Measurements from ENCODE around the gene SMPD3.

DNA sequence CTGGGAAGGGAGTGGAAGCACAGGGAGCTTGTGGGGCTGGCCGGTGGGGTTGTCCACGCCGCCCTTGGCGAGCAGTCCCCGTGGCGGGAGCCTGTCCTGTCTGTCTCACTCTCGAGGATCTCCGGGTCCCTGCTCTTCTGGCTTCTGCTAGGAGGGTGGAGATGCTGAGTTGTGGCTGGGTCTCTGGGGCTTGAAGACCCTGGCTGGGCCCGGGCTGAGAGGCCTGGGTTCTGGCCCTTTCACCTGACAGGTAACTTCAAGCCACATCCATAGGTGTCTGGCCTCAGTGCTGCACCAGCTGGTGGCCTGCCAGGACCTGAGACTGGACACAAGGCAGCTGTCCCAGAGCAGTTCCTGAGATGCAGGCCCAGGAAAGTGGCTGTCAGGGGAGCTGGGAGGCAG is 90.8 kb downstream of the SMPD3 start:
- TF ChIP-seq, protein P1, sequence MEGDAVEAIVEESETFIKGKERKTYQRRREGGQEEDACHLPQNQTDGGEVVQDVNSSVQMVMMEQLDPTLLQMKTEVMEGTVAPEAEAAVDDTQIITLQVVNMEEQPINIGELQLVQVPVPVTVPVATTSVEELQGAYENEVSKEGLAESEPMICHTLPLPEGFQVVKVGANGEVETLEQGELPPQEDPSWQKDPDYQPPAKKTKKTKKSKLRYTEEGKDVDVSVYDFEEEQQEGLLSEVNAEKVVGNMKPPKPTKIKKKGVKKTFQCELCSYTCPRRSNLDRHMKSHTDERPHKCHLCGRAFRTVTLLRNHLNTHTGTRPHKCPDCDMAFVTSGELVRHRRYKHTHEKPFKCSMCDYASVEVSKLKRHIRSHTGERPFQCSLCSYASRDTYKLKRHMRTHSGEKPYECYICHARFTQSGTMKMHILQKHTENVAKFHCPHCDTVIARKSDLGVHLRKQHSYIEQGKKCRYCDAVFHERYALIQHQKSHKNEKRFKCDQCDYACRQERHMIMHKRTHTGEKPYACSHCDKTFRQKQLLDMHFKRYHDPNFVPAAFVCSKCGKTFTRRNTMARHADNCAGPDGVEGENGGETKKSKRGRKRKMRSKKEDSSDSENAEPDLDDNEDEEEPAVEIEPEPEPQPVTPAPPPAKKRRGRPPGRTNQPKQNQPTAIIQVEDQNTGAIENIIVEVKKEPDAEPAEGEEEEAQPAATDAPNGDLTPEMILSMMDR (IDR thresholded peaks at IDR 0.05 in 4 of 5, conservative IDR thresholded peaks at IDR 0.05 in 1 of 5) = no peak
- TF ChIP-seq POLR2A (IDR thresholded peaks at IDR 0.05) = no peak

Measured in gastrocnemius medialis (tissue), 4 donors.